NCI-H146 treated with DMSO at 0.1 percent for 48 hours (cell line): ENCODE results near the gene ZNF235.
A peak's percentile ranks its signal among the peaks of the same experiment; 100 is the strongest.
"Not testable (repeated sequence)": the region's sequence is repeated elsewhere in the genome, so short reads cannot be mapped to it uniquely, and the experiment has no call there.

Source experiments
- DNase-seq: peaks from one replicate; lab custom pipeline; 2025; ENCODE audit not compliant: unreplicated experiment; lab: John Stamatoyannopoulos, UW

The ZNF235 gene

GRCh38 chr19:44304659-44305193 lies at the start of gene ZNF235:
TSS of gene ZNF235 (minus strand) at chr19:44305025. CDS start at chr19:44303404, 1,621 bp downstream.
- DNase-seq: peak; percentile 90

DNA sequence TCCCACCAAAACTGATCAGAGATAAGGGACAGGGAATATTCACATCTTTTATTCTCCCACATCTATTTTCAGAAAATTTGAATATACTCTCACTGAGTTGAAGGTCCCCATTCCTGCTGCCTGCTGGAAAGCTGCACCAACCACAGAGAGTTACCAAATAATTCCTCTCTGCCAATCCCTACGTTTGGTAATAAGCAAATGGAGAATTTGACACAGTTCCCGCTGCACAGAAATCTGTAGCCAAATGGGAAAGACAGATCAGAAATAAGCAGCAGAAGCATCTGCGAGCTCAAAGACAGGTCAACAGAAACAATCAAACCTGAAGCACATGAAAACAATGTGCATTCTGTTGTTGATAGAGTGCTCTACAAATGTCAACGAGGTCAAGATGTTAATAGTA lies 41.7 kb upstream of the ZNF235 start:
- DNase-seq: no peak

- DNase-seq: no peak
These were observed 41.1 kb upstream of the ZNF235 start for GRCh38 chr19:44345959-44346358.

GRCh38 chr19:44344255-44344654 lies 39.4 kb upstream of the ZNF235 start:
- no peak for DNase-seq

- no peak for DNase-seq
These were observed 37.0 kb upstream of the ZNF235 start for GRCh38 chr19:44341794-44342193.

- not testable (repeated sequence) for DNase-seq
These were observed 29.8 kb upstream of the ZNF235 start for GRCh38 chr19:44334639-44335038.

GRCh38 chr19:44332145-44332544 lies 27.3 kb upstream of the ZNF235 start:
- DNase-seq: no peak

DNA sequence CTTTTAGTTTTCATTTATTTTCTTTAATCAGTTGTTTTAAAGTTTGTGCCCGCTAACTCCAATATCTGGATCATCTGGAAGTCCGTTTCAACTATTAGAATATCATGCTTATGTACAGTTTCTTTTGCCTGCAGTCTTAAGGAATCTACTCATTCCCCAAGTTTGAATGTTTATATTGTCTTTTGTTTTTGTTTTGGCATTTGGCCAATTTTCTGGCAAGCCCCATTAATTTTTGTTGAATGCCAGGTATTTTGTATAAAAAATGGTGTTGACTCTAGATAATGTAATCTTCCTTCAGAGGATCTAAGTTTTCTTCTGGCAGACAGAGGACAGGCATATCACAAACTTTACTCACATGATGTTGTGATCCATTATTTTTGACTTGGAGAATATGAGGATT lies 11.1 kb upstream of the ZNF235 start:
- DNase-seq: no peak

GRCh38 chr19:44313231-44313630 lies 8.4 kb upstream of the ZNF235 start:
- DNase-seq: no peak

DNA sequence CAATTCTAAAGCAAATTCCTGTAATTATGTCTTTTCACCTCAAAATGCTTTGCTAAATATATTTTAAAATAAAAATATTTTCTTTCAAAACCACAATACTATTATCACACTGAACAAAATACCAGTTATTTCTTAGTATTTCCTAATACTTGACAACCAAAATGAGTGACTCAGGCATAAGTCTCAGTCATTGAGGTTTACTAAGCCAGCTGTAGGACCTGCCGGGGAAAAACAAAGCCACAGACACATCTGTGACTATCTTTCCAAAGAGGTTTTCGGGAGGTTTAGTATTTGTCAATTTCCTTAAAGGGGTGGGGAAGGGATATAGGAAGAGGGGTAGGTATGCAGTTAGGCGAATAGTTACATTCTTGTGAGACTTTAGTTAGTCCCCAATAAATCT lies 3.2 kb upstream of the ZNF235 start:
- DNase-seq: no peak

GRCh38 chr19:44306283-44306682 lies 1.5 kb upstream of the ZNF235 start:
- no peak for DNase-seq

DNA sequence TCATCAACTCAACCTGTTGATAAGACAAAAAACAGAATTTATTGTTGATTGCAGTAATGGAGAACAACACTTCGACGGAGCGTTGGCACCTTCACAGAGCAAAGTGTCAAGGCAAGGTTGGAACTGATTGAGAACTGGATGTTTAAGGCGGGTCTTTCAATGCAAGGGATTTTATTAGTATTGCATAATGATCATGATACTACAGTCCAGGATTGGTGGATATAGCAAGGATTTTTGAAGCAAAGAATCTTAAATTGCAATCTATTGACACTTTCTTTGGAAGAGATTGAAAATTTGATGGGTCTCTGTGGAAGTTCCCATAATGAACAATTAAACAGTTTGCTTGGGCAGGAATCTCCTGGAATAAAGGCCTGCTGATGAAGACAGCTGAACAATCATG lies 632 bp upstream of the ZNF235 start:
- no peak for DNase-seq

GRCh38 chr19:44303976-44304568 lies 753 bp downstream of the ZNF235 start:
- DNase-seq: no peak

GRCh38 chr19:44303320-44303719 lies 1.5 kb downstream of the ZNF235 start:
- DNase-seq: no peak

GRCh38 chr19:44284968-44285367 lies 19.9 kb downstream of the ZNF235 start:
- DNase-seq: no peak

DNA sequence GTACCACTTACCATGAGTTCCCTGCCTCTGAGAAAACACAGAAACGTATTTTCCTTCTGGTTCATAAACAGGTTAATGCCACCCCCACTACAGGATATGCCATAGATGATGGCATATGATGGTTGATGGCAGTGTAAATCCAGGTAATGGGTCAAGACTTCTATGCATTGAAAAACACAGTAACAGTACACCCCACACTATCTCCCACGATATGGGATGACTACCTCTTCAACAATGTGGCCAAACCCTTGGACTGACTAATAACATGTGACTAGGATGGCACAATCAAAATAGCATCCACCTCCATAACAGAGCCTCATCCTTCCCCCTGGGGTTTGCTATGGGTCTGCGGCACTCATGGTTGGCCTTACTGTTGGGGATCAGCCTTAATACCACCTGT lies 22.0 kb downstream of the ZNF235 start:
- no peak for DNase-seq

- no peak for DNase-seq
These were observed 23.9 kb downstream of the ZNF235 start for GRCh38 chr19:44280916-44281315.

DNA sequence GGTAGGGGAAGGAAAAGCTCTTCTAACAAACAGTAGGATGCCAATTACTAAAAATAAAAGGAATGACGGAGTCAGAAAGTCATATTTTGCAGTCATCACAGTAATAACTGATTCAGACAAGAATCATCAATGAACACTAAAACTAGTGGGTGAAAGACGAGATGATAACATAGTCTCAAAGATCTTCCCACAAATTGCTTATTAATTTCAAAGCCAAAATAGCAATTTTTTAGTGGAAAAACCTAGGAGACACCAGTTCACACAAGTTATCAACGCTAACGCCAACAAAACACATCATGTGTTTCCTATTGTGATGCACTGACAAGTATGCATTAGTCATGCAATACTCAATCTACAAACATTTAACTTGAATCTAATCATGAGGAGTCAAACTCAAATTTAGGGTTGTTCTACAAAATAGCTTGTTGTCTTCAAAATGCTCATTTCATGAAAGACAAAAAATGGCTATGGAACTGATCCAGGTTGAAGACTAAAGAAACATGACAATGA lies 26.6 kb downstream of the ZNF235 start:
- DNase-seq: no peak

GRCh38 chr19:44277331-44277730 lies 27.5 kb downstream of the ZNF235 start:
- no peak for DNase-seq

DNA sequence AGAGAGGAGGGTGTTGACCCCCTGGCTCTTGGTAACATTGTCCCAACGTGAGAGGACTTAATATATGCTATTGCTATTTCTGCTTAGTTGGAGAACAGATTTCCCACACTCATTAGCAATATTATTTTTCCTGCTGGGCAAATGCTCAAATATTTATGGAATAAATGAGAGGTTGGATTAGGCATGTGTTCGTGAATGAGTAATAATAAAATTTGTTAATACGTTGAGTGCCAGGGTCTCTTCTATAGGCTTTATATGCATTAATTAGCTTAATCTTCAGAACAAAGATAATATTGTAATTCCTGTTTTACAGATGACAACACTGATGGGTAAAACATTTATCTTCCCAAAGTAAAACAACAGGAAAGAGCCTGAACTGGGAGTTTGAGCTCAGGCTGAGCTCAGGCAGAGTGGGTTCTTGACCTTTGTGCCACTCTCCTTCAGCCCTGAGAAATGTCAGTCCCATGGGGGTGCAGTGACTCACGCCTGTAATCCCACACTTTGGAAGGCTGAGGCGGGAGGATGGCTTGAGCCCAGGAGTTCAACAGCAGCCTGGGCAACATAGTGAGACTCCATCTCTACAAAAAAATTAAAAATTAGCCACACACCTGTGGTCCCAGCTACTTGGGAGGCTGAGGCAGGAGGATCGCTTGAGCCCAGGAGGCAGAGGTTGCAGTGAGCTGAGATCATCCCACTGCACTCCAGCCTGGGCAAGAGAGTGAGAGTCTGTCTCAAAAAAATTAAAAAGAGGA lies 44.0 kb downstream of the ZNF235 start:
- DNase-seq: no peak

DNA sequence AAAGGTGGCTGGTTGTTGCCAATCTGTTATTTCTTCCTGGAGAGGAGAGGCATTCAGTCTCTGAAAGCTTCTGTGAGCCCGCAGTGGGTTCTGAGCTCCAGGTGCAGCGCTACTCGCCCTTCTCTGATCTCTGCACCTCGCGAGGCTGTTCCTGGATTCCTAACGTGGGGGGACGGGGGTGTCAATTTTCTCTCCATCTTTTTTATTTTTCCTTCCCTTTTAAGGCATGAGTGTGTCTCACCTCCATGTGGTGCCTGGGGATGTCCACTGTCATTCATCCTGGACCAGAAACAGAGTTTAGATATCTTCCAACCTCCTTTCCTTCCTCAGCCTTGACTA lies 44.5 kb downstream of the ZNF235 start:
- peak; percentile 48 for DNase-seq

DNA sequence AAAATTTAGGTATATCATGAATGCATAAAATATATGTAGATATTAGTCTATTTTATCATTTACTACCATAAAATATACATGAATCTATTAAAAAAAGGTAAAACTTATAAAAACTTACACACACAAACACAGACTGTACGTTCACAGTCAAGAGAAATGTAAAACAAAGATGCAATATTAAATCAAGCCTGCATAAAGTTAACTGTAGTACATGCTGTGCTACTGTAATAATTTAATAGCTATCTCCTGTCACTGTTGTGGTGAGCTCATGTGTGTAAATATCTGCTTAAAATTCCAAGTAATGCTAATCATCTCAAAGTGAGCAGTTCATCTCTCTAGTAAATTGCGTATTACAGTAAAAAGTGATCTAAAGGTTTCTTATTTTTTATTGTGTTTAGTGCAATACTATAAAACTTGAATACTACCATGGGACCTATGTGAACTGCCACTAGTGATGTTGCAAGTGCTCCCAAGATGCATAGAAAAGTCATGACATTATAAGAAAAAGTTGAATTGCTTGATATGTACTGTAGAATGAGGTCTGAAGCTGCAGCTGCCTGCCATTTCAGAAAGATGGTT lies 45.9 kb downstream of the ZNF235 start:
- DNase-seq: no peak
